Activated CD4-positive, alpha-beta memory T cell treated with anti-CD3 and anti-CD28 coated beads for 36 hours (primary cell): ENCODE data around the gene THSD7B. TPM values are rescaled to one million over a fixed set of nuclear protein-coding genes. Genes with fewer than 3 reads are reported as not detected.

ENCODE experiments used
- CTCF ChIA-PET: fragments of 350-600 bp; sonication (Branson Sonifier 250); formaldehyde crosslinking; loops from one replicate; lab custom pipeline; 2021; ENCODE audit warnings: antibody characterized with exemption, inconsistent platforms; lab: Charles Lee
- POLR2A ChIA-PET: fragments of 350-600 bp; sonication (Branson Sonifier 250); formaldehyde crosslinking; loops from one replicate; lab custom pipeline; 2021; ENCODE audit warnings: antibody characterized with exemption; lab: Charles Lee
- DNase-seq: peaks from one replicate; pipeline ENCODE4 v3.0.0-alpha.2; 2020
- H3K27ac Mint-ChIP-seq: one replicate; pipeline ENCODE4 v1.8.0; 2021; ENCODE audit warnings: mixed read lengths
- H3K27me3 Mint-ChIP-seq: one replicate; pipeline ENCODE4 v1.8.0; 2021; ENCODE audit warnings: mixed read lengths
- H3K36me3 Mint-ChIP-seq: one replicate; pipeline ENCODE4 v1.8.0; 2021; ENCODE audit warnings: mixed read lengths
- H3K4me1 Mint-ChIP-seq: one replicate; pipeline ENCODE4 v1.8.0; 2021; ENCODE audit warnings: low read depth, mixed read lengths
- H3K4me3 Mint-ChIP-seq: one replicate; pipeline ENCODE4 v1.8.0; 2021; ENCODE audit warnings: mild to moderate bottlenecking, mixed read lengths
- H3K9me3 Mint-ChIP-seq: one replicate; pipeline ENCODE4 v1.8.0; 2021; ENCODE audit warnings: mixed read lengths
- intact Hi-C: fragments of 100-400 bp; cut with micrococcal nuclease; formaldehyde crosslinking; loops from one replicate; pipeline ENCODE4 v1.15.1; 2023
- total RNA-seq, 2 experiments: library from RNA; stranded (reverse); gene quantifications; one replicate each; pipeline ENCODE4 v1.2.3, GENCODE V29; 2021

THSD7B gene
- total RNA-seq, 2 experiments from 2014 or later, result not detected

DNA sequence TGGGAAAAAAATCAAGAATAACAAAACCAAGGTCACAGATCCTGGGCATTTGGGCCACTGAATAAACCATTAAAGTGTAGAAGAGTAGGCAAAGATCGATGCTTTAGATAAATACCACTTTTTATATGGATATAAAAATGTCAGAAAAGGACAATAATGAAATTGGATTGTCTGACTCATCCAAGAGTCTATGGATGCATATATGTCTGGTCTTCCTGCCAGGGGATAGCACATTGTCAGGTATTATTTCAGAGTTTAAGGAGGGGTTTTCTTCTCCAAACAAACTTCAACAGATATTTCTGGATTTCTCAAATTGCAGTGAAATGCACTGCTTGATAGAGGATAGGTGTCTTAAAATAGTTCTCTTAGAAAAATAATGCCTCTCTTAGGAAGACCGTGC lies 466.7 kb downstream of the THSD7B start:
- H3K9me3 Mint-ChIP-seq, result no peaks in the 10 kb centered on the region
- H3K4me3 Mint-ChIP-seq, result no peak overlapping the region
- H3K36me3 Mint-ChIP-seq, result no peaks in the 10 kb centered on the region
- no peak overlapping the region for H3K27ac Mint-ChIP-seq
- DNase-seq, result no peak
- CTCF ChIA-PET, result no interaction called here
- no peaks in the 10 kb centered on the region for H3K4me1 Mint-ChIP-seq
- H3K27me3 Mint-ChIP-seq, result no peaks in the 10 kb centered on the region
- POLR2A ChIA-PET, result no interaction called here
- intact Hi-C loops, result no loop called here

DNA sequence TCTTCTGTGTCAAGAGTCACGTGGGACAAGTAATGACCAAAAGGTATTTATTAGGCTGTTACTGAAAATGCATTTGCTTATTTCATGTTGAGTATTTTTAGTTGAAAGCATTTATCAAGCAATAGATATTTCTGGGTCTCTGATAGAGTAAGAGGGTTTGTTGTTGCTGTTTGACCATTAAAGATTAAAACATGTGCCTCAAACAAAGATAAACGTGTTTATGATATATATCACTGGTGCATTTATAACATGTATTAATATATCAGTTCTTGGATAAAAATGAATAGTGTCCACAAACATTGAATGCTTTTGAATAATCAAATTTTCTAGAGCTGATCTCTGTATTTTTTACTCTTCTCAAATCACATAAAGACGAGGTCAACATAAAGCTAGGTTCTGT lies 467.7 kb downstream of the THSD7B start:
- no peaks in the 10 kb centered on the region for H3K9me3 Mint-ChIP-seq
- DNase-seq, result no peak
- CTCF ChIA-PET, result interaction anchor here (0.6 kb wide), 1 partner anchor 20 kb away, joined by 5 read pairs; no protein-coding TSS in a partner anchor
- H3K27ac Mint-ChIP-seq, result no peak overlapping the region
- H3K4me3 Mint-ChIP-seq, result no peak overlapping the region
- H3K27me3 Mint-ChIP-seq, result no peaks in the 10 kb centered on the region
- intact Hi-C loops, result no loop called here
- no peaks in the 10 kb centered on the region for H3K4me1 Mint-ChIP-seq
- no peaks in the 10 kb centered on the region for H3K36me3 Mint-ChIP-seq
- POLR2A ChIA-PET, result no interaction called here

DNA sequence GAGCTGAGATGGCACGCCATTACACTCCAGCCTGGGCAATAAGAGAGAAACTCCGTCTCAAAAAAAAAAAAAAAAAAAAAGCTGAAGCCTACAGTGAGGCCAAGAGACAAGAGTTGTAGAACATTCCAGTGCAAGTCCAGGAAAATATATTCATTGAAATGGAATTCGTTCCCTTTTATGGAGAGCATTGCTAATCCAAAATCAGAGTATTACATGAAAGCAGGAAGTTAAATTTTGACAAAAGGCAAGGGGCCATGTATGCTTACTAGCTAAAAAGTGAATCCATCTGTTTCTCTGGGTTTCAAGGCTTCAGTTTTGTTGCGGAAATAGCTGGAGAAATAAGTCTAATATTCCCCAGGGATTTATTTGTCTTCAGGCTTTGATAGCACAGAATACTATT lies 471.7 kb downstream of the THSD7B start:
- H3K4me1 Mint-ChIP-seq, result no peaks in the 10 kb centered on the region
- no peaks in the 10 kb centered on the region for H3K36me3 Mint-ChIP-seq
- no peaks in the 10 kb centered on the region for H3K9me3 Mint-ChIP-seq
- ChIA-PET CTCF (no interaction called here), POLR2A (no interaction called here)
- H3K27ac Mint-ChIP-seq, result no peak overlapping the region
- no peak overlapping the region for H3K4me3 Mint-ChIP-seq
- no peak for DNase-seq
- intact Hi-C loops, result no loop called here
- no peaks in the 10 kb centered on the region for H3K27me3 Mint-ChIP-seq

DNA sequence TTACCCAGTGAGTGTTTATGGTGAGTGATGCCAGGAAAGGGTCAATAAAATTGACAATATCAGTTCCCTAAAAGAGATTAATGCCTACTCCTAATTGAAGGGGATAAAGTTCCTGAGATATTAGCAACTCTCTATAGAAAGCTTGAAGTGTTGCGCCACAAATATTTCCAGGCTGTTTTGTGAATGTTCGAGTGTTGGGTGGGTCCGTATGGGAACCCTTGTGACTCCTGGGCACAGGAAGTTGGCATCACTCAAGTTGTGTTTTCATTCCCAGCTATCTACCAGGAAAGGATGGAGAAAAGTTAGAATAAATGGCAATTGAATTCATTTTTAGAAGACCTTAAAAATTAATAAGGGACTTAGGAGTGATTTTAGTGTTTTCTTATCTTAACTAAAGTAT lies 472.7 kb downstream of the THSD7B start:
- Mint-ChIP-seq H3K27ac (no peak overlapping the region), H3K36me3 (no peaks in the 10 kb centered on the region), H3K4me3 (no peak overlapping the region), H3K4me1 (no peaks in the 10 kb centered on the region), H3K9me3 (no peaks in the 10 kb centered on the region), H3K27me3 (no peaks in the 10 kb centered on the region)
- no peak for DNase-seq
- ChIA-PET CTCF (no interaction called here), POLR2A (no interaction called here)
- intact Hi-C loops, result no loop called here

DNA sequence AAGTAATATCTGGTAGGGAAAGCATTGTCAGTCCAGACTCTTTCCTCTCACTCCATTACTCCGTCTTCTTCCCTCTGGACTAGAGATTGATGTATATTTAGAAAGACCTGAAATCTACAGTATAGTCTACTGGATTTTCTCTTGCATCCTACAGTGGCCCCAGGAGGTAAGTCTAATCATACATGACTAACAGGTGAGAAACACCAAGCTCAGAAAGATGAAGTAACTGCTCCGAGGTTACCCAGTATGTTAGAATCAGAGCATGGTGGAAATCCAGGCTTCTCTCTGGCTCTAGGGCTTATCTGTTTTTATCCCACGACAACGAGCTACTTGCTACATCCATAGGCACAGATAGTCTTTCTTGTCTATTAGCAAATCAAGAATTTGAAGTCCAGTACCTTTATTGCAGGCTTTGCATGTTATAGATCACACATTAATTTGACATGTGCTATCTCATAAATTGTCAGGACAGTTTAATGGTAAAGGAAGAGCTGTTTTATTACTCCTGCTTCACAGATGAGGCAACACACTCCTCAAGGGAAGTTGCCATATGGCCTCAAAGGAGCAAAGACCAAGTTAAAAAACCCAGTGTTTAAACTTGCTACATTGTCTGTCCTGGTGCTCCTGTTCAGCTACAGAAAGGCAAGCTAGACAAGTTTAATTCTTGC lies 484.3 kb downstream of the THSD7B start:
- H3K4me1 Mint-ChIP-seq, result no peaks in the 10 kb centered on the region
- CTCF ChIA-PET, result no interaction called here
- no peaks in the 10 kb centered on the region for H3K36me3 Mint-ChIP-seq
- H3K27me3 Mint-ChIP-seq, result no peaks in the 10 kb centered on the region
- H3K9me3 Mint-ChIP-seq, result no peaks in the 10 kb centered on the region
- POLR2A ChIA-PET, result no interaction called here
- no peak overlapping the region for H3K4me3 Mint-ChIP-seq
- no peak overlapping the region for H3K27ac Mint-ChIP-seq
- no peak for DNase-seq
- intact Hi-C loops, result no loop called here

DNA sequence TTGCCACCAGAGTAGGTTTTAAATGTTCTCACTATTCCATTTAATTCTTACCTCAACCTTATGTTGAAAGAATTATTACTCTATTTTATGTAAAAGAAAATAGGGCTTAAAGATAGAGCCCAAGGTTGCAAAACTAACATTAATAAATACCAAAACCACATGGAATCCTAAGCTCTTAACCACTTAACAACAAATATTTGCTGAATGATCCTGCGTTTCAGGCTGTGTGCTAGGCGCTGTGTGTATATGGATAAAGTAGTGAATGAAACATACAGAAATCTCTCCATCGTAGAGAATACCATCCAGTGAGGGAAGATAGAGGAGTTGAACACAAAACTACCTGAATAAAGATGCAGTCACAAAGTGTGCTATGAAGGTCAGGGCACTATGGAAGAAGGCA lies 485.1 kb downstream of the THSD7B start:
- no peaks in the 10 kb centered on the region for H3K4me1 Mint-ChIP-seq
- intact Hi-C loops, result no loop called here

DNA sequence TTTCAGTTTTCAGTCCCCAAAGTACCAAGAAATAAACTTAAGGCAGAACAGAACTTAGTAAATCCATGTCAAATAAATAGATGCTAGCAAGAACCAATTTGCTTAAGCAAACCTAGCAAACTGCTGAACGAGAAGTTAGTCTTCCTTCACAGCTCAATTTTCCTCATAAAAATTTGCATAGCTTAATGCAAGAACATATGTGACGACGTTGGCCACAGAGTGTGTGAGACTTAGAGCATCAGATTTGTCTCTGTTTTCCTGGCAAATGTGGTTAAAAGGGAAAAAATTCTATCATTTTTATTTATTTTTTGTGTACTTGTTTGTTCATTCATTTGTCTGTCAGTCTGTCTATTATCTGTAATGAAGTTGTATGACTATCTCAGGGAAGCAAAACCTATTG lies 485.7 kb downstream of the THSD7B start:
- Mint-ChIP-seq H3K4me1 (no peaks in the 10 kb centered on the region), H3K9me3 (no peaks in the 10 kb centered on the region), H3K27me3 (no peaks in the 10 kb centered on the region), H3K27ac (no peak overlapping the region), H3K4me3 (no peak overlapping the region), H3K36me3 (no peaks in the 10 kb centered on the region)
- CTCF ChIA-PET, result no interaction called here
- no peak for DNase-seq
- intact Hi-C loops, result no loop called here
- POLR2A ChIA-PET, result no interaction called here

More for the DNA sequence above, 485.1 kb downstream of the THSD7B start:
- no peak for DNase-seq
- no peaks in the 10 kb centered on the region for H3K9me3 Mint-ChIP-seq
- no peak overlapping the region for H3K4me3 Mint-ChIP-seq
- no peaks in the 10 kb centered on the region for H3K27me3 Mint-ChIP-seq
- CTCF ChIA-PET, result no interaction called here
- POLR2A ChIA-PET, result no interaction called here
- no peaks in the 10 kb centered on the region for H3K36me3 Mint-ChIP-seq
- no peak overlapping the region for H3K27ac Mint-ChIP-seq

DNA sequence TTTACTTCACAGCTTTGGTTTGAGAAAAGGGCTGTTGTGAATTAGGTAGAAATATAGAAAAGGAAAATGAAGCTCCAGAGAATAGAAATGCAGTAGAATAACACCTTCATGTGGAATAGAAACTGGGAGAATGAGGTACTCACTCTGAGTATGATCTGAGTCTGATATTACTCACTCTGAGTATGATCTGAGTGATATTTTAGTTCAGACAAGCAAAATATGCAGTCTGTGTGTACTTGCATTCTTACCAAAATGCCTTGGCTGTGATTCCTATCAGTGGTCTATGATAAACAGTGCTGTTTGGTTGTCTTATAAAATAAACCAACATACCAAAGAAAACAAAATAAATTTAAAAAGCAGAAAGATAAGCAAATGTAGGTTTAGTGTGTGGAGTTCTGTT lies 487.6 kb downstream of the THSD7B start:
- ChIA-PET CTCF (interaction anchor here (0.6 kb wide), 1 partner anchor 20 kb away, joined by 5 read pairs; no protein-coding TSS in a partner anchor), POLR2A (no interaction called here)
- Mint-ChIP-seq H3K4me1 (no peaks in the 10 kb centered on the region), H3K36me3 (no peaks in the 10 kb centered on the region), H3K27ac (no peak overlapping the region), H3K4me3 (no peak overlapping the region), H3K27me3 (no peaks in the 10 kb centered on the region), H3K9me3 (no peaks in the 10 kb centered on the region)
- intact Hi-C loops, result no loop called here
- DNase-seq, result no peak

DNA sequence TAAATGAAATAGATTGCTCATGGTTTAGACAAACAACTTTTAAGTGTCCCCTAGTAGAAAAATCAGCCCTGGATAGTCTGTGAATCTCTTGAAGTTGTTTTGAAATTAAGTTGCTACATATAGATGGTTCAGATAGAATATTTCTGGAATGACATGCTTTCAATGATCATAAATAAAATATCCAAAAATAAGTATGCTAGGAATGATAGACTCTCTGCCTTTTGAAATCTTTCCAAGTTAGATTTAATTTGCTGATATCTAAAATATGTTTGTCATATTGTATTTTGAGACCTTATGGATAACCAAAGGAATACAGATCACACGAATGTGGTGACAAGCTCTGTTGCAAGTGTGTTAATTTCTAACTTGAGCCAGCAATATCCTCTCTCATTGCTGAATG lies 488.7 kb downstream of the THSD7B start:
- intact Hi-C loops, result no loop called here
- H3K36me3 Mint-ChIP-seq, result no peaks in the 10 kb centered on the region
- ChIA-PET POLR2A (no interaction called here), CTCF (no interaction called here)
- no peak overlapping the region for H3K4me3 Mint-ChIP-seq
- H3K27me3 Mint-ChIP-seq, result no peaks in the 10 kb centered on the region
- DNase-seq, result no peak
- H3K4me1 Mint-ChIP-seq, result no peaks in the 10 kb centered on the region
- no peak overlapping the region for H3K27ac Mint-ChIP-seq
- H3K9me3 Mint-ChIP-seq, result no peaks in the 10 kb centered on the region

DNA sequence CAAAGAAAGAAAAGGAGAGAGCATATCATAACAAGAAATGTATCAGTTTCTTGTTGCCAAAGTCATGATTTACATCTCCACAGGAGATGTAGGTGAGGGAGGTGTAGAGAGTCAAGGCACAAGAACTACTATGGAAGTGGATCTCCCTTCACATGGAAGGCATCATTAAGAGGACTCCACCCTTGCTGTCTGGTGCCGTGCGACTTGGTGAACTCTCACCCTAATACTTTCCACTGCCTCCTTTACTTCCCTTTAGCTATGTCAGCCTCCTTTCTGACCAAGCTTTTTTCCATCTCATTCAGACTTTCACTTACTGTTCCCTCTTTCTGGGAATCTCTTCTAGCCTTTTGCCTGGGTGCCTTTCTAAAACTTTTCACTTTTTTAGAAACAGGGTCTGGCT lies 490.0 kb downstream of the THSD7B start:
- Mint-ChIP-seq H3K27me3 (no peaks in the 10 kb centered on the region), H3K4me3 (no peak overlapping the region), H3K36me3 (no peaks in the 10 kb centered on the region), H3K27ac (no peak overlapping the region), H3K4me1 (no peaks in the 10 kb centered on the region), H3K9me3 (no peaks in the 10 kb centered on the region)
- ChIA-PET POLR2A (no interaction called here), CTCF (no interaction called here)
- no peak for DNase-seq
- intact Hi-C loops, result no loop called here

DNA sequence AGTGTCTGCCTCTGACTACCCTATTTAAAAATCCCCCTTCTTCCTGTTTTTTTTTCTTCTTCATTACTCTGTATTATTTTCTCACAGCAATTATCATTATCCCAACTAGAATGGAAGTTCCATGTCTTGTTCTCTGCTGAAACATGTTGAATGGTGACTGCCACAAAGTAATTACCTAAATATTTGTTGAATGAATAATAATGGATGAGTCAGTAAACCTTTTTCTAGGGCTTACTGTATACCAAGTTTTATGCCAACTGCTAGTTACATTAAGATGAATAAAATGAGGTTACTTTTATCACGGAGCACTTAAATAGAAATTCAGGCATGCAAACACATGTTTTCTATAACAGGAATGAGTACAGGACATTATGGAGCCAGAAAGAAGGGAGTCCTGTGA lies 490.6 kb downstream of the THSD7B start:
- Mint-ChIP-seq H3K9me3 (no peaks in the 10 kb centered on the region), H3K27ac (no peak overlapping the region), H3K27me3 (no peaks in the 10 kb centered on the region), H3K4me3 (no peak overlapping the region), H3K36me3 (no peaks in the 10 kb centered on the region), H3K4me1 (no peaks in the 10 kb centered on the region)
- DNase-seq, result no peak
- intact Hi-C loops, result no loop called here
- ChIA-PET CTCF (no interaction called here), POLR2A (no interaction called here)

DNA sequence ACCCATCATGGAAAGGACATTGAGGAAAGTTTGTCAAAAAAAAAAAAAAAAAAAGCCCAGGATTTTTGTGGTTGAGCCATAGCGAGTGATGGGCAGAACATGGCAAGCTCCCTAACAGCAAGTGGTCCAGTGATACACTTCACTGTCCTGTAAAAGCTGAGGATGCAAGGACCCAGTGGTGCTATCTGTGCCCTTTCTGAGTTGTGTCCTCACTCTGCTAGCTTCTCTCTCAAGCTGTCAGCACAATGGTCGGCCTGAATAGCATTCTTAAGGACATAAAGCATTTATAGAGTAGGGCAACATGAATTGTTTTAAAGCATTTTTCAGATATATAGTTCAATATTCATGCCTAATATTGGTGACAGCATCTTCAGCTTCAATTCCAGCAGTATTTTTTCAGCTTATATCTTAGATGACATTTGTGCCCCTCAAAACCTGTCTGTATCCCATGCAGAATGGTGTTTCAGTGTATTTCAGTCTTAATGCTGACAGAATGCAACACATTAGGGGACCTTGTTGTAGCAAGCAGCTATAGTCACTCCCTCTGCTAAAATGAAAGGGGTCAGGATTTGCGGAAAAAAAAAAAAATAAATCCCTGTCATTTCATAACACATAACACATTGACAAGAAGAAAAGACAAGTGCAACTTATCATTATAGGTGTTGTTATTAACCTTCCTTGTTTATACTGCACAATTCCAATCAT lies 496.7 kb downstream of the THSD7B start:
- CTCF ChIA-PET, result no interaction called here
- Mint-ChIP-seq H3K27ac (no peak overlapping the region), H3K27me3 (no peaks in the 10 kb centered on the region), H3K4me1 (no peaks in the 10 kb centered on the region), H3K9me3 (peaks cover 2% of the 10 kb centered on the region), H3K36me3 (no peaks in the 10 kb centered on the region), H3K4me3 (no peak overlapping the region)
- intact Hi-C loops, result no loop called here
- POLR2A ChIA-PET, result no interaction called here
- no peak for DNase-seq

DNA sequence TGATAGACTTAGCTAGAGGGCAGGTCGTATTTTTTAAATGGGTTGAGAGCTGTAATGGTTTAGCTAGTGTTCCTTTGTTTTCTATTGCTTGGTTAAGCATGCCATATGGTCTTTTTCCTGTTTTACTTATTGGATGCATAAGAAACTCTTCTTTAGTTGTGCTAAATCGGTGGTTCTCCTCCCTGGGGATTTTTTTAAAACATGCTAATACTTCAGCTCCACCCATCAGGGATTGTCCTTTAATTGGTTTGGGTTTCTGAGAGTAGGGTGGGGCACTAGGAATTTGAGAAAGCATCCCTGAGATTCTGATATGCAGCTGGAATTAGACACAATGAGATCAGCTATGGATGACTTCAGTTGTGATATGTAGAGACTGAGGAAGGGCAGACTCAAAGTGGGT lies 497.2 kb downstream of the THSD7B start:
- Mint-ChIP-seq H3K27ac (no peak overlapping the region), H3K27me3 (no peaks in the 10 kb centered on the region), H3K9me3 (peaks cover 2% of the 10 kb centered on the region), H3K4me1 (no peaks in the 10 kb centered on the region), H3K36me3 (no peaks in the 10 kb centered on the region), H3K4me3 (no peak overlapping the region)
- ChIA-PET CTCF (no interaction called here), POLR2A (no interaction called here)
- DNase-seq, result no peak
- intact Hi-C loops, result no loop called here
